ENCODE results near the gene TFCP2L1.

Gene TFCP2L1

DNA sequence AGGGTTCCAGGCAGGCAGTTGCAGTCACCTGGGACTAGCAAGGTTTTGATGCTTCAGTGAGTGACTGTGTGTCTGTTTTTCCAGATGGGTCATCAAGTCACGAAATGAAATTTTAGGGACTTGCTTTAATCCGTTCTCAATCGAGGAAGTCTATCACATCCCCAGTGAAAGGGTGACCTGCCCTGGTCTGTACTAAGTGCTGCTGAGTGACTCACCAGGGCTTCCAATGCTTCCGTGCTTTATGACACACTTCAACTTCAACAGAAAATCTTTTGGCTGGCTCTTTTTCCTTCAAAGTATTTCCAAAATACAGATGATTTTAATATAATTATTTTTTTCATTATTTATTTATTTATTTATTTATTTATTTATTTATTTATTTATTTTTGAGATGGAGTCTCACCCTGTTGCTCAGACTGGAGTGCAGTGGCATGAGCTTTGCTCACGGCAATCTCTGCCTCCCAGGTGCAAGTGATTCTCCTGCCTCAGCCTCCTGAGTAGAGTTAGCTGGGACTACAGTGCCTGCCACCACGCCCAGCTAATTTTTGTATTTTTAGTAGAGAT, 18.4 kb downstream of the TFCP2L1 start:
- no peak for DNase-seq

DNA sequence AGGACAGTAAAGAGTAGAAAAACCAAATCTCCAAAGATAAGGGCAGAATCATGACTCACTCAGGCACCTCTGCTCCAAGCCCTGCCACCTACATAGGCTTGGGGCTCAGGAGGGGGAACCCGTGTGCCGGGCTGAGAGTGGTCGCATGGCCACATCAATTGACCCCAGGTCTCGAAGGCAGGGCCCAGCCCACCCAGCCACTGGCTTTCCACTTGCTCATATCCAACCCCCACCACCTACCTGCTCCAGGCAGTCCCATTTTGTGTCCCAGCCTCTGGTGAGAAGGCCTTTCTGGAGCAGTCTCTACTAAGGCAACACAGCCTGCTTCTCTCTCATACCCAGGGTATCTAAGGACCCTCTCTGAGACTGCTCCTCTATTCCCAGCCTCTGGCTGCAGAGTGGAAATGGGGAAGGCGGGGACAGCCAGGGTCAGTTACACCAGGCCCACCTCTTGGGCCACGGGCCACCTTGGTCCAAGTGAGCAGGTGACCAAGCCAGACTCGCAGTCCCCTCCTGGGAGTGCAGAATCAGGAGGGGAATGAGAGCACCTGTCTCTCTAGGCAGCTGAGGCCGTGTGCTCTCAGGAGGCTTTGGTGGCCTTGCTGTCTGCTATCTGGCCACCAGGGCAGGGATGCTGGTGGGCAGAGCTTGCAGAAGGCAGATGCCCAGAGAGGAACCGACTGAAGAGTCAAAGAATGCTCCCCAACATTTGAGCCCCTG, 20.8 kb downstream of the TFCP2L1 start:
- DNase-seq: no peak

DNA sequence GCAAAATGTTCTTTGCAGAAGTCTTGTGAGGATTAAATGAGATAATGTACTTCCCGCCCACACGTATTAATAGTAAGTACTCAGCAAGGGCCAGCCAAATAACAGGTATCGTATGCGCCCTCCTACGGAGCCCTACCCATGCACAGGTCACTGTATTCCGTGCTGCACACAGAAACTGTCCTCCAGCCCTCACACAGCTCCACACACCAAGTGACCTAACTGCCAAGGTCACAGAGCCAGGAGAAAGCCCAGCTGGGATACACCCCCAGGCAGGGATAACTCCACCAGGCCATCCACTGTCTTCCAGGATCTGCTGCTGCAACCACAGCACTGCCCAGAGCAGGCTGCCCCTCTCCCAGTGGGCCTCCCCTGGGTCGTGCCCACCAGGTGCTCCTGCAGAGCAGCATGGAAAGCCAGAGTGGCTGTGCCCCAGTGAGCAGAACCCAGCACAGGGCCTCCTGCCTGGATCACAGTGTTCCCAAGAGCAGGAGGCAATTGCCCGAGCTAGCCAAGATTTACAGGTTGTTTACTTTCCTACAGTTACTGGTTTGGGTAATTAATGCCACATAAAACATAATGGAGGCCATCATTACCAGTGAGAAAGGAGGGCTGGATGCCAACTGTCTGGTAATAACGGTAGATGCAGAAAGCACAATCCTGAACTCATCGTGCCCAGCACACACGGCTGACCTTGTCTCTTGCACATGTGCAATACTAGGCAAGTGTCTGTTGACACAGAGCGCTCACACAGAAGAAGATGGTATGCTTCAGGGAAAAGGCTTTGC, 24.4 kb downstream of the TFCP2L1 start:
- no peak for DNase-seq

DNA sequence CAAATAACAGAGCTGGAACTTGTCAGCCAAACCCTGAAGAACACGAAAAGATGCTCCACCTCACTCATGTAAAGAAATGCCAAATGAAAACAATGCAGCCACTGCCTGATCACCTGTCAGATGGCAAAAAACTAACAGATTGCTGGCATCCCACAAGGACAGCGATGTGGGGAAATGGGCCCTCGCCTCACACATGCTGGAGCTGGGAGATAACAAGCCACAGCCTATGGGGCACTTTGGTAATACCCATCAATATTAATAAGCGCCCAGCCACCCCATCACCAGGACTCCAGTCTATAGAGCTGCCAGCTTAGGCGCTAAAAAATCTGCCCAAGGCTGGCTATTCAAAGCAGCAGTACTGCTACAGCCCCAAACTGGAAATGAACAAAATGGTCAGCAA, 27.0 kb downstream of the TFCP2L1 start:
- DNase-seq: no peak

GRCh38 chr2:121257480-121257840, 27.5 kb downstream of the TFCP2L1 start:
- no peak for DNase-seq

- no peak for DNase-seq
Observed at GRCh38 chr2:121256720-121257479, 28.1 kb downstream of the TFCP2L1 start.

GRCh38 chr2:121255358-121255757, 29.6 kb downstream of the TFCP2L1 start:
- DNase-seq: no peak

GRCh38 chr2:121254748-121255147, 30.3 kb downstream of the TFCP2L1 start:
- no peak for DNase-seq

DNA sequence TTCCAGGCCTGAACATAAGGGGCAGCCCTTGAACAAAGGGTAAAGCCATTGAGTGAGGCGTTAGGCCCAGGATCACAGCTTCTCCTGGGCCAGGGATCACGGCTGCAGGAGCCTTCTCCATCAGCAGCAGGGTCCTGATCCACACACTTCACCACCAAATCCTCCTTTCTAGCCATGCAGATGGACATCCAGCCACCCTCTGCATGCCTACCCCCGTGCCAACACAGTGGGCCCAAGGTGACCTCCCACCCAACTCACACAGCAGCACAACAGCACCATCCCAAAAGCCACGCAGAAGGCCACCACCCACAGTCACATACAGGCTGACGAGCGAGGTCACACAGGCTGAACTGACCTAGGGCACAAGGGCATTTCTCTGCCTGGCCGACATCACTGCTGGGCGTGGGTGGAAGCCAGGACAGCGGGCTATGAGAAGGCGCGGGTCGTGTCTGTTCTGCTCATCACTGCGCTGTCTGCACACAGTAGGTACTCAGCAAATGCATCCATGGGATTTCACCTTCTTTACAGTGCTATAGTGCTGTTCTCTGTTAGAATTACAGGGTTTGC, 31.2 kb downstream of the TFCP2L1 start:
- no peak for DNase-seq

DNA sequence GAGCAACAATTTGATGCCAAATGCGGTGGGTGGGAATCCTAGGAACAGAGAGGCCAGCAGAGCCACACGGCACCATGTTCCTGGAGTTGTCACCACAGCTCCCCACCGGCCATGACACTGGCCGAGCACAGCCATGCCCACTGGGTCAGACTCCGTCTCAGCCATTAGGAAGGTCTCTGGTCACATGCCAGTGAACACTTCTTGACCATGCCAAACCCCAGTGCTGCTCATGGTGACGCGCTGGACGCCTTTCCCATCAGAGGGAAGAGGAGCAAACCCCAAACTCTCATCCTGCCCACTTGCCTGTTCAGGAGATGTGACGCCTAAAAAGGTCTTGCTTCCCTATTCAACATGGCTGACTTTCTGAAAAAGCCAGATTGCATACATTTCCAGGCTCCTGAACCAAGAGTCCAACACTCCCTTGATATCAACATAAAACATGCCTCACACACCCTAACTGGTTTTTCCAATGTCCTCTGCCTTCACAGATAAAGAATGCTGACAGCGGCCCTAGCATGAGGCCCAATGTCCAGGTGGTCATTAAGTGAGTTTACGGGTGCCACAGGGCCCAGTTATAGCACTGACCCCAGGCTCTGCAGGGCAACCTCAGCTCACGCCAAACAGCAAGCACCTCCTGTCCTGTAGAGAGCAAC, 31.9 kb downstream of the TFCP2L1 start:
- no peak for DNase-seq

DNA sequence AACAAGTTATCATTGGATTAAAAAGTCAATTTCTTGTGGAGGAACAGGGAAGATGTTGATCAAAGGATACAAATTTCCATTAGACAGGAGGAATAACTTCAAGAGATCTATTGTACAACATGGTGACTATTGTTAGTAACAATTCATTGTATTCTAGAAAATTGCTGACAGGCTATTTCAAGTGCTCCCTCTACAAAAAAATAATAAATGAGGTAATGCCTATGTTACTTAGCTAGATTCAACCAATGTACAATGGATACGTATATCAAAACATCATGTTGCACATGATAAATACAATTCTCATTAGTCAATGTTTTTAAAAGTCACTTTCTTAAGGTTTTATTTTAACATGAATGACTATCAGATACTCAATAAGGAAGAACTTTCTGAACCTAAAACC, 33.5 kb downstream of the TFCP2L1 start:
- no peak for DNase-seq

- DNase-seq: no peak
Observed at GRCh38 chr2:121248766-121249343, 36.1 kb downstream of the TFCP2L1 start.

DNA sequence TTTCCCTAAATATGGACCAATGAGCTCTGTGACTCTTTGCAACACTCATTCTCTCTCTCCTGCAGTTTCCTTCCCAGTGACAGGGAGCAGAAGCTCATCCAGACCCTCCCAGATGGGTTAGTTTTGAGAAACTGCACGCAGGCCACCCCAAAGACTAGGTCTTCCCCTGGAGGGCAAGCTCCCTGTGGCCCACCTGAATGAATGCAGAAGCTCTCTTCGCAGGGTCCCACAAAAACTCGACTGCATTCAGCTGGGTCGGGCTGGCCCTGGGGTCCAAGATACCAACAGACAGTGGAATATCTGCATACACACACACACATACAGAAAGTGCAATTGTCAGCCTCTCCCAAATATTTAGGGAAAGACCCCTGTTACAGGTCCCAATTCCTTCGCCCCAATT, 37.0 kb downstream of the TFCP2L1 start:
- DNase-seq: no peak

GRCh38 chr2:121247534-121247933, 37.5 kb downstream of the TFCP2L1 start:
- no peak for DNase-seq

DNA sequence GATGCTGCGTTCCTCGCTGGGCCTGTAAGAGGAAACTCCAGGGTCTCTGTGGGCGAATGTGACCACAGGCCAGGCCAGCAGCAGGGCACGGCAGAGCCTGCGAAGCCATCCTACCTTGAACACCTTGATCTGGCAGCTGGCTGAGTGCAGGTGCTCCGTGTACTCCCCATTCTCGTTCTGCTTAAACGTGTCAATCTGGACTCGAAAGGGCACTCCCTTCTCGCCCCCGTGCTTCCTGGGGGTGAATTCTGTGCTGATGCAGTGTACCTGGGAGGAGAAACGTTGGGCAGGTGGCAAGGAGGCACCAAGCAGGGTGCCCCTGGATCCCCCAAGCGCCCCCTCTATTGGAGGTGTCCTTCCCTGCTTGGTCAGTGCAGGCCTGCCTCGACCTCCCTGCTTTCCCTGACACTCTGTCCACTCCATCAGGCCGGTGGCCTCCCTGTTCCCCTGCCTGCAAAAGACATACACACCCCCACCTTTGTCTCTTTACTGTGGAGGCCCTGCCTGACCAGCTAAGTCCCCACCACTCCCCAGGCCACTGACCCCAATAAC, 38.2 kb downstream of the TFCP2L1 start:
- DNase-seq: no peak

GRCh38 chr2:121245913-121246312, 39.1 kb downstream of the TFCP2L1 start:
- DNase-seq: no peak

GRCh38 chr2:121245120-121245820, 39.7 kb downstream of the TFCP2L1 start:
- DNase-seq: no peak

GRCh38 chr2:121244616-121245015, 40.4 kb downstream of the TFCP2L1 start:
- DNase-seq: no peak

GRCh38 chr2:121243821-121244460, 41.1 kb downstream of the TFCP2L1 start:
- DNase-seq: no peak

- DNase-seq: no peak
Observed at GRCh38 chr2:121242976-121243375, 42.0 kb downstream of the TFCP2L1 start.
